22Rv1 (cell line): Measurements from ENCODE around the gene CABS1.

Experiments used
- ZFX ChIP-seq: fragments of 450-650 bp; IDR thresholded peaks from 2 replicates; pipeline ENCODE4 v1.6.1; 2017; ENCODE audit warnings: antibody characterized with exemption, borderline replicate concordance
- TF ChIP-seq, protein P1 (sequence below): fragments of 450-650 bp; IDR thresholded peaks from 2 replicates; pipeline ENCODE4 v1.5.1; 2017; ENCODE audit warnings: mild to moderate bottlenecking

- TF ChIP-seq, protein P1, sequence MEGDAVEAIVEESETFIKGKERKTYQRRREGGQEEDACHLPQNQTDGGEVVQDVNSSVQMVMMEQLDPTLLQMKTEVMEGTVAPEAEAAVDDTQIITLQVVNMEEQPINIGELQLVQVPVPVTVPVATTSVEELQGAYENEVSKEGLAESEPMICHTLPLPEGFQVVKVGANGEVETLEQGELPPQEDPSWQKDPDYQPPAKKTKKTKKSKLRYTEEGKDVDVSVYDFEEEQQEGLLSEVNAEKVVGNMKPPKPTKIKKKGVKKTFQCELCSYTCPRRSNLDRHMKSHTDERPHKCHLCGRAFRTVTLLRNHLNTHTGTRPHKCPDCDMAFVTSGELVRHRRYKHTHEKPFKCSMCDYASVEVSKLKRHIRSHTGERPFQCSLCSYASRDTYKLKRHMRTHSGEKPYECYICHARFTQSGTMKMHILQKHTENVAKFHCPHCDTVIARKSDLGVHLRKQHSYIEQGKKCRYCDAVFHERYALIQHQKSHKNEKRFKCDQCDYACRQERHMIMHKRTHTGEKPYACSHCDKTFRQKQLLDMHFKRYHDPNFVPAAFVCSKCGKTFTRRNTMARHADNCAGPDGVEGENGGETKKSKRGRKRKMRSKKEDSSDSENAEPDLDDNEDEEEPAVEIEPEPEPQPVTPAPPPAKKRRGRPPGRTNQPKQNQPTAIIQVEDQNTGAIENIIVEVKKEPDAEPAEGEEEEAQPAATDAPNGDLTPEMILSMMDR, result no peak
- no peak for TF ChIP-seq ZFX
Measured at GRCh38 chr4:70305601-70306000, 29.2 kb upstream of the CABS1 start.
